Dendritic cell treated with granulocyte-macrophage colony-stimulating factor and Interleukin-4, amounts not matched to agents 40 ng/mL and 50 ng/mL, for 4 days (primary cell): ENCODE measurements around the gene WDR6.
"Not testable (repeated sequence)": the region's sequence is repeated elsewhere in the genome, so short reads cannot be mapped to it uniquely, and the experiment has no call there.

Experiments
- H3K27ac Mint-ChIP-seq: one replicate; pipeline ENCODE4 v1.8.0; 2022; ENCODE audit warnings: mild to moderate bottlenecking, mixed read lengths
- H3K27me3 Mint-ChIP-seq: one replicate; pipeline ENCODE4 v1.8.0; 2022; ENCODE audit warnings: mild to moderate bottlenecking, mixed read lengths
- H3K36me3 Mint-ChIP-seq: one replicate; pipeline ENCODE4 v1.8.0; 2022; ENCODE audit warnings: low read depth, mixed read lengths
- H3K4me1 Mint-ChIP-seq: one replicate; pipeline ENCODE4 v1.8.0; 2022; ENCODE audit warnings: low read depth, mixed read lengths
- H3K4me3 Mint-ChIP-seq: one replicate; pipeline ENCODE4 v1.8.0; 2022; ENCODE audit warnings: mild to moderate bottlenecking, moderate library complexity, mixed read lengths
- H3K9me3 Mint-ChIP-seq: one replicate; pipeline ENCODE4 v1.8.0; 2022; ENCODE audit warnings: mixed read lengths
- intact Hi-C: fragments of 100-400 bp; cut with micrococcal nuclease; formaldehyde crosslinking; loops from one replicate; pipeline ENCODE4 v1.15.0; 2022

WDR6 gene

DNA sequence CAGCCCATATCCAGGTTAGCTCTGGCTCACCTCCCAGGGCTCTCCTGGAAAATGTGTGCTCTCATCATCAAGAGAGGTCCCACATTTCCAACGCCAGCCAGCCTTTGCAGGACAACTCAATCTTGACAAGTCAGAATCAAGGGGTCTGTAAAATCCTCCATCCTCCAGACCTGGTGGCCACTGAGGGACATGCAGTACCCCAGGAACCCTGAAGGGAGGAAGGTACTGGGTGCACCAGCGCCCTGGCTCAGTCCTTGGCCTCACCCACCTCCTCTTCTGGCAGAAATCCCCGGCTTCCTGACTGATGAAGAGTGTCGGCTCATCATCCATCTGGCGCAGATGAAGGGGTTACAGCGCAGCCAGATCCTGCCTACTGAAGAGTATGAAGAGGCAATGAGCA lies 6.0 kb upstream of the WDR6 start:
- no peak overlapping the region for H3K4me3 Mint-ChIP-seq
- H3K9me3 Mint-ChIP-seq, result no peaks in the 10 kb centered on the region
- H3K4me1 Mint-ChIP-seq, result peaks cover under 1% of the 10 kb centered on the region
- no peaks in the 10 kb centered on the region for H3K27me3 Mint-ChIP-seq
- H3K36me3 Mint-ChIP-seq, result peaks cover 35% of the 10 kb centered on the region
- H3K27ac Mint-ChIP-seq, result no peak overlapping the region
- intact Hi-C loops, result no loop called here

DNA sequence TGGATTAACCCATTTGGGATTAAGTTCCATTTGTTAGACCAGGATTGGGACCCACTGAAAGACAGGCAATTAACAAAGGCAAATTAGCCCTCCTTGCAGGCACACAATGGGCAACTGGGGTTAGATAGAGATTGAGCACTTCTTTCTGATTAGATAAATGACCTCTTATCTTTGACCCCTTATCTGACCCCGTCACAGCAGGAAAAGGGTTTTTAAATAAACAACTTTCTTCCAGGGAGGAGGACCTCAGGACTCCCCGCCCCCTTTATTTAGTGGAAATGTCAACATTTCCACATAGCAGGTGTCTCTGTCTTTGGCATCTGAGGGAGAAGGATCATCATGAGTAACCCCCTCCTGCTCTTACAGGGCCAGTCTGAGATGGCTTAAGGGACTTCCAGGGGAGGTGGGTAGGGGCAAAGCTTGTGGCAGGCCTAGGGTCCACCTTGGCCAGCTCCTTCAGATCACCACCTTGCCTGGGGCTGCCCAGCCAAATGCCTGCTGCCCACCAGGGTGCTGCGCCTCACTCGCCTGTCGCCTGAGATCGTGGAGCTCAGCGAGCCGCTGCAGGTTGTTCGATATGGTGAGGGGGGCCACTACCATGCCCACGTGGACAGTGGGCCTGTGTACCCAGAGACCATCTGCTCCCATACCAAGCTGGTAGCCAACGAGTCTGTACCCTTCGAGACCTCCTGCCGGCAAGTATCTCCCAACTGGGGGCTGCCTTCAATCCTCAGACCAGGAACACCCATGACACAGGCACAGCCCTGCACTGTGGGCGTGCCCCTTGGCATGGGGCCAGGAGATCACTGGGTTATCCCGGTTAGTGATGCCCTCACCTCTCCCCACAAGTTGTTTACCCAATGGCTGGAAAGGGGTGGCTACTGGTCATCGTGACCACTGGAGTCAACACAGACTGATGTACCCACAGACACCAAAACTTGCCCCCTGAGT lies 2.6 kb upstream of the WDR6 start:
- H3K27ac Mint-ChIP-seq, result no peak overlapping the region
- peaks cover 34% of the 10 kb centered on the region for H3K36me3 Mint-ChIP-seq
- H3K27me3 Mint-ChIP-seq, result no peaks in the 10 kb centered on the region
- intact Hi-C loops, result no loop called here
- H3K4me1 Mint-ChIP-seq, result peaks cover 32% of the 10 kb centered on the region
- H3K4me3 Mint-ChIP-seq, result no peak overlapping the region
- no peaks in the 10 kb centered on the region for H3K9me3 Mint-ChIP-seq

DNA sequence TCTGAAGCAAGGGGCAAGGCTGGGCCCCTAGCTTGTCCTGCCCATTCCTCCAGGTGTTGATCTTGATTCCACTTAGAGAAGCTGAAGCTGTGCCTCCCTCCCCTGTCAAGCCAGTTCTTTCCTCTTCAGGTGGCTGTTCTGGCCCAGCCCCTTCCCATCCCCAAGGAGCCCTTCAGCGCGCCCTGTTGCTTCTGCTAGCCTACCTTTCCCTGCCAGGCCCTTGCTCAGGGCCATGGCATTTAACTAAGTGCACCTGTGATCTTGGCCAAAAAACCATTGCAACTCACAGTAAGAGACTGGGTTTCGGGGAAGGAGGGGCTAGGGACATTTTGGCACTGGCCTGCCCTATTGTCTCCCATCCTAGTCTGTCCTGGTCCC lies 1.9 kb upstream of the WDR6 start:
- no peak overlapping the region for H3K27ac Mint-ChIP-seq
- H3K36me3 Mint-ChIP-seq, result peaks cover 39% of the 10 kb centered on the region
- H3K27me3 Mint-ChIP-seq, result no peaks in the 10 kb centered on the region
- H3K4me1 Mint-ChIP-seq, result peaks cover 32% of the 10 kb centered on the region
- no peak overlapping the region for H3K4me3 Mint-ChIP-seq
- intact Hi-C loops, result no loop called here
- no peaks in the 10 kb centered on the region for H3K9me3 Mint-ChIP-seq

DNA sequence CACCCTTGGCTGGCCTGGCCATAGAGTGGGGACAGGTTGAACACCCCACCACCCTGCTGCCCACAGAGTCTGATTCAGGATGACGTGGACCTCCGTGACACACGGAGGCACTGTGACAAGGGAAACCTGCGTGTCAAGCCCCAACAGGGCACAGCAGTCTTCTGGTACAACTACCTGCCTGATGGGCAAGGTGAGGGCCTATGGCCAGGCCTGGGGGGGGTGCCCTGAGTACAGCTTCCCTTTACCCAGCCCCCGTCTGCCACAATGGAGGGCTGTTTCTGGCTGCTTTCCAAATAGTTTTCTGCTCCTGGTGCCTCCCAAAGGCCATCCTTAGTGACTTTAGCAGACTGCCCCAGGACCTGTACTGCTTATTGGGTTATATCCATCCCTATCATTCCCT lies 1.2 kb upstream of the WDR6 start:
- H3K36me3 Mint-ChIP-seq, result peaks cover 46% of the 10 kb centered on the region
- H3K27me3 Mint-ChIP-seq, result no peaks in the 10 kb centered on the region
- intact Hi-C loops, result no loop called here
- no peak overlapping the region for H3K4me3 Mint-ChIP-seq
- no peak overlapping the region for H3K27ac Mint-ChIP-seq
- H3K4me1 Mint-ChIP-seq, result peaks cover 32% of the 10 kb centered on the region
- H3K9me3 Mint-ChIP-seq, result no peaks in the 10 kb centered on the region

DNA sequence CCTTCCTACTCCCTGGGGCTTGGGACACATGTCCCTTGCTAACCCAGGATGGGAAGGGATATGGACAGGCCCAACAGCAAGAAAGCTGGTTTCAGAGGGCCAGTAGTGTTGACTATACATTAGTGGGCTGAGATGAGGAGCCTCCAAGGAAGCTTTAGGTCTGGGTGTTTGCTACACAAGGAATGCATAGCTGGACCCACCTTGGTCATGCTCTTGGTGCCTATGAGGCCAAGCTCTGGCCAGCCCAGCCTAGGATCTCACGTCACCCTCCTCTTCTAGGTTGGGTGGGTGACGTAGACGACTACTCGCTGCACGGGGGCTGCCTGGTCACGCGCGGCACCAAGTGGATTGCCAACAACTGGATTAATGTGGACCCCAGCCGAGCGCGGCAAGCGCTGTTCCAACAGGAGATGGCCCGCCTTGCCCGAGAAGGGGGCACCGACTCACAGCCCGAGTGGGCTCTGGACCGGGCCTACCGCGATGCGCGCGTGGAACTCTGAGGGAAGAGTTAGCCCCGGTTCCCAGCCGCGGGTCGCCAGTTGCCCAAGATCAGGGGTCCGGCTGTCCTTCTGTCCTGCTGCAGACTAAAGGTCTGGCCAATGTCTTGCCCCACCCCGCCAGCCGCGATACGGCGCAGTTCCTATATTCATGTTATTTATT lies 653 bp upstream of the WDR6 start:
- peaks cover 32% of the 10 kb centered on the region for H3K4me1 Mint-ChIP-seq
- no peaks in the 10 kb centered on the region for H3K27me3 Mint-ChIP-seq
- intact Hi-C loops, result loop anchor here (1.0 kb wide), 1 partner anchor 15 kb away; no protein-coding TSS in a partner anchor
- H3K36me3 Mint-ChIP-seq, result peaks cover 51% of the 10 kb centered on the region
- H3K9me3 Mint-ChIP-seq, result no peaks in the 10 kb centered on the region
- H3K27ac Mint-ChIP-seq, result peak overlapping the region; percentile 100
- H3K4me3 Mint-ChIP-seq, result peak overlapping the region; percentile 99

DNA sequence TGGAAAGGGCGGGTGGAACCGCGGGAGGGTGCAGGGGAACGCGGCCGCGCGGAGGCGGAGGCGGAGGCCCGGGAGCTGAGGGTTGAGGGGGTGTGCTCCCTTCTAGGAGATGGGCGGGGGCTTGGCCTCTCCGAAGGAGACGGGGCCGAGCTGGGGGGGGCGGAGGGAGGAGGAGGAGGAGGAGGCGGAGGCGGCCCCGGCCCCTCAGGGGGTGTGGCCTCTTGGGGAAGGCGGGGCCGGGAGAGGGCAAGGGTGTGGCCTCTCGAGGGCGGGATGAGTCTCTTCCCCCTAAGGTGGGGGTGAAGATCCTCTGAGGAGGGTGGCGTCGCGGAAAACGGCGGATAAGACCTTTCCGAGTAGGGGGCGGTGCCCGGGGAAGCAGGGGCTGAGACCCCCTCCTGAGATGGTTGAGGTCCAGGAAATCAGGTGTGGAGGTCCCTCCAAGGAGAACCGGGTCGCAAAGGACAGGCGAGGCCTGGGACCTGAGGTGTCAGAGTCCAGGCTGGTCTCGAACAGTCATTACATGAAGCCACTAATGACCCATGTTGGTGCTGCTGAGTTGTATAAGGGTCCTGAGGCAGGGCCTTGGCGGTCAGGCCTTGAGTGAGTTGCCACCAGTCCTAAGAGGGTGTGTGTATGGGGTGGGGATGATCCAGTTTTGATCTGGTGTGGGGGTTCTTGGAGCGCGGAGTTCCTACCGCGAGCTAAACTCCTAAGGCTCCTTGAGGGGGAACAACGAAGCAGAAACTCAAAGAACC lies 759 bp downstream of the WDR6 start:
- H3K36me3 Mint-ChIP-seq, result peaks cover 56% of the 10 kb centered on the region
- intact Hi-C loops, result loop anchor here (1.0 kb wide), 1 partner anchor 13 kb away; no protein-coding TSS in a partner anchor

DNA sequence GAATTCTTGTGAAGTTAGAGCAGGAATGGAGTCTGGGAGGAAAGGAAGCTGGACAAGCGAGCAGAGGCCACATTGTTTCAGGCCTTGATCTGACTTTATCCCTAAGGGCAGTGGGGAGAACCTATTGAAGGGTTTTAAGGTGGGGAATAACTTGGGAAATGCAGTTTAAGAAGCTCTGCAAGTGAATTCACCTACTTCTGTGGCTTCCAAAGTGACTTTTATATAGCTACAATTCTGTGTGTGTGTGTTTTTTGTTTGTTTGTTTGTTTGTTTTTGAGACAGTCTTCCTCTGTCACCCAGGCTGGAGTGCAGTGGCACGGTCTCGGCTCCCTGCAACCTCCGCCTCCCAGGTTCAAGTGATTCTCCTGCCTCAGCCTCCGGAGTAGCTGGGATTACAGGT lies 1.4 kb downstream of the WDR6 start:
- Mint-ChIP-seq H3K27ac (peak overlapping the region; percentile 100), H3K4me3 (peak overlapping the region; percentile 99), H3K36me3 (peaks cover 63% of the 10 kb centered on the region), H3K4me1 (peaks cover 50% of the 10 kb centered on the region)
- intact Hi-C loops, H3K9me3 Mint-ChIP-seq, H3K27me3 Mint-ChIP-seq: not testable (repeated sequence)

More for the DNA sequence above, 759 bp downstream of the WDR6 start:
- Mint-ChIP-seq H3K27ac (peak overlapping the region; percentile 100), H3K4me3 (peak overlapping the region; percentile 99), H3K27me3 (no peaks in the 10 kb centered on the region), H3K4me1 (peaks cover 43% of the 10 kb centered on the region), H3K9me3 (no peaks in the 10 kb centered on the region)

DNA sequence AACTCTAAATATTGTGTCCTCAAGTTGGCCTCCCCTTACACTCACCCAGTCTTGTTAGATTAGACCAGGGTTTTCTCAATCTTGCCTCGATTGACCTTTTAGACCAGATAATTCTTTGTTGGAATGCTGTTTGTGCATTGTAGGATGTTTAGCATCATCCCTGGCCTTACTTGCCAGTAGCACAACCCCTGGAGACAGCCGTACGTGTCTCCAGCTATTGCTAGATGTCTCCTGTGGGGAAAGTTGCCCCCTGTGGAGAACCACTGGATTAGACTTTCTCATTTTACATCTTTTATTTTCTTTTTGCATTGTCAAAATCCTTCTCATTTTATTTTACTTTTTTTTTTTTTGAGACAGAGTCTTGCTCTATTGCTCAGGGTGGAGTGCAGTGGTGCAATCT lies 2.2 kb downstream of the WDR6 start:
- Mint-ChIP-seq H3K9me3 (no peaks in the 10 kb centered on the region), H3K27me3 (no peaks in the 10 kb centered on the region), H3K36me3 (peaks cover 70% of the 10 kb centered on the region), H3K4me3 (no peak overlapping the region), H3K4me1 (peaks cover 51% of the 10 kb centered on the region), H3K27ac (no peak overlapping the region)
- intact Hi-C loops, result no loop called here

DNA sequence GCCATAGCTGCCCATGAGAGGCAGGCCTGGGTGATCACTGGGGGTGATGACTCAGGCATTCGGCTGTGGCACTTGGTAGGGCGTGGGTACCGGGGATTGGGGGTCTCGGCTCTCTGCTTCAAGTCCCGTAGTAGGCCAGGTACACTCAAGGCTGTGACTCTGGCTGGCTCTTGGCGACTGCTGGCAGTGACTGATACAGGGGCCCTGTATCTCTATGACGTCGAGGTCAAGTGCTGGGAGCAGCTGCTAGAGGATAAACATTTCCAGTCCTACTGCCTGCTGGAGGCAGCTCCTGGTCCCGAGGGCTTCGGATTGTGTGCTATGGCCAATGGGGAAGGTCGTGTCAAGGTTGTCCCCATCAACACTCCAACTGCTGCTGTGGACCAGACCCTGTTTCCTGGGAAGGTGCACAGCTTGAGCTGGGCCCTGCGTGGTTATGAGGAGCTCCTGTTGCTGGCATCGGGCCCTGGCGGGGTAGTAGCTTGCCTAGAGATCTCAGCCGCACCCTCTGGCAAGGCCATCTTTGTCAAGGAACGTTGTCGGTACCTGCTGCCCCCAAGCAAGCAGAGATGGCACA lies 5.3 kb downstream of the WDR6 start:
- intact Hi-C loops, result no loop called here
- H3K4me3 Mint-ChIP-seq, result no peak overlapping the region
- no peaks in the 10 kb centered on the region for H3K9me3 Mint-ChIP-seq
- no peak overlapping the region for H3K27ac Mint-ChIP-seq
- H3K27me3 Mint-ChIP-seq, result no peaks in the 10 kb centered on the region
- peaks cover 89% of the 10 kb centered on the region for H3K36me3 Mint-ChIP-seq
- H3K4me1 Mint-ChIP-seq, result peaks cover 57% of the 10 kb centered on the region

DNA sequence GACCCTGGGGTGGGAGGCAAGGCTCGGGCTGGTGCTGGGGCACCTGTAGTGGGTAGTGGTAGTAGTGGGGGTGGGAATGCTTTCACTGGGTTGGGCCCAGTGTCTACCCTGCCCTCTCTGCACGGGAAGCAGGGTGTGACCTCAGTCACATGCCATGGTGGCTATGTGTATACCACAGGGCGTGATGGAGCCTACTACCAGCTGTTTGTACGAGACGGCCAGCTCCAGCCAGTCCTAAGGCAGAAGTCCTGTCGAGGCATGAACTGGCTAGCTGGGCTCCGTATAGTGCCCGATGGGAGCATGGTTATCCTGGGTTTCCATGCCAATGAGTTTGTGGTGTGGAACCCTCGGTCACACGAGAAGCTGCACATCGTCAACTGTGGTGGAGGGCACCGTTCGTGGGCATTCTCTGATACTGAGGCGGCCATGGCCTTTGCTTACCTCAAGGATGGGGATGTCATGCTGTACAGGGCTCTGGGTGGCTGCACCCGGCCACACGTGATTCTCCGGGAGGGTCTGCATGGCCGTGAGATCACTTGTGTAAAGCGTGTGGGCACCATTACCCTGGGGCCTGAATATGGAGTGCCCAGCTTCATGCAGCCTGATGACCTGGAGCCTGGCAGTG lies 6.0 kb downstream of the WDR6 start:
- Mint-ChIP-seq H3K4me3 (no peak overlapping the region), H3K4me1 (peaks cover 56% of the 10 kb centered on the region), H3K36me3 (peaks cover 85% of the 10 kb centered on the region), H3K27me3 (no peaks in the 10 kb centered on the region), H3K9me3 (no peaks in the 10 kb centered on the region), H3K27ac (no peak overlapping the region)
- intact Hi-C loops, result no loop called here

DNA sequence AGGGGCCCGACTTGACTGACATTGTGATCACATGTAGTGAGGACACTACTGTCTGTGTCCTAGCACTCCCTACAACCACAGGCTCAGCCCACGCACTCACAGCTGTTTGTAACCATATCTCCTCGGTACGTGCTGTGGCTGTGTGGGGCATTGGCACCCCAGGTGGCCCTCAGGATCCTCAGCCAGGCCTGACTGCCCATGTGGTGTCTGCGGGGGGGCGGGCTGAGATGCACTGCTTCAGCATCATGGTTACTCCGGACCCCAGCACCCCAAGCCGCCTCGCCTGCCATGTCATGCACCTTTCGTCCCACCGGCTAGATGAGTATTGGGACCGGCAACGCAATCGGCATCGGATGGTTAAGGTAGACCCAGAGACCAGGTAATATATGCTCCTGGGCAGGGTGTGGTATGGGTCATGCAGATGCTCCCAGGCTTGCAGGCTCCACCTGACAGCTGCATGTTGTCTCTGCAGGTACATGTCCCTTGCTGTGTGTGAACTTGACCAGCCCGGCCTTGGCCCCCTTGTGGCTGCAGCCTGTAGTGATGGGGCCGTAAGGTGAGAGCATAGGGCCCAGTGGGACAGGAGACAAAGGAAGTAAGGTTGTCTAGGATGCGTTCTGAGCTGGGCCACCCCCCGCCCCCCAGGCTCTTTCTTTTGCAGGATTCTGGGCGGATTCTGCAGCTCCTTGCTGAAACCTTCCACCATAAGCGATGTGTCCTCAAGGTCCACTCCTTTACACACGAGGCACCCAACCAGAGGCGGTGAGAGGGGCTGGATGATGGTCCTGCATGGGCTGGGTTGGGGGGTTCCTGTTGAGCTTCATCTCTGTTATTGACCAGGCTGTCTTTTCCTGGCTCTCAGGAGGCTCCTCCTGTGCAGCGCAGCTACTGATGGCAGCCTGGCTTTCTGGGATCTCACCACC lies 6.8 kb downstream of the WDR6 start:
- Mint-ChIP-seq H3K27ac (no peak overlapping the region), H3K4me3 (no peak overlapping the region), H3K9me3 (no peaks in the 10 kb centered on the region), H3K4me1 (peaks cover 53% of the 10 kb centered on the region), H3K36me3 (peaks cover 86% of the 10 kb centered on the region), H3K27me3 (no peaks in the 10 kb centered on the region)
- intact Hi-C loops, result no loop called here

DNA sequence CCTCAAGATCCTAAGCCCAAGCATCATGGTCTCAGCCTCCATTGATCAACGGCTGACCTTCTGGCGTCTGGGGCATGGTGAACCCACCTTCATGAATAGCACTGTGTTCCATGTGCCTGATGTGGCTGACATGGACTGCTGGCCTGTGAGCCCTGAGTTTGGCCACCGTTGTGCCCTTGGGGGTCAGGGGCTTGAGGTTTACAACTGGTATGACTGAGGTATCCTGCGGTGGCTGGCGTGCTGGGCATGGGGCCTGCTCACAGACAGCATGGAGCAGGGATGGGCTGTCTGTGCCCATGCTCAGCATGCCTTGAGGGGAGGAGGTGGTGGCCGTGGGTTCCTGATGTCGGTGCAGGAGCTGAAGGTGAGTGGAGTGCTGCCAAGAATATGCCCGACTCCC lies 7.9 kb downstream of the WDR6 start:
- Mint-ChIP-seq H3K4me3 (no peak overlapping the region), H3K36me3 (peaks cover 79% of the 10 kb centered on the region), H3K27me3 (no peaks in the 10 kb centered on the region), H3K9me3 (no peaks in the 10 kb centered on the region), H3K4me1 (peaks cover 56% of the 10 kb centered on the region), H3K27ac (no peak overlapping the region)
- intact Hi-C loops, result no loop called here
